ENCODE data around the gene NELL1.

The NELL1 gene

DNA sequence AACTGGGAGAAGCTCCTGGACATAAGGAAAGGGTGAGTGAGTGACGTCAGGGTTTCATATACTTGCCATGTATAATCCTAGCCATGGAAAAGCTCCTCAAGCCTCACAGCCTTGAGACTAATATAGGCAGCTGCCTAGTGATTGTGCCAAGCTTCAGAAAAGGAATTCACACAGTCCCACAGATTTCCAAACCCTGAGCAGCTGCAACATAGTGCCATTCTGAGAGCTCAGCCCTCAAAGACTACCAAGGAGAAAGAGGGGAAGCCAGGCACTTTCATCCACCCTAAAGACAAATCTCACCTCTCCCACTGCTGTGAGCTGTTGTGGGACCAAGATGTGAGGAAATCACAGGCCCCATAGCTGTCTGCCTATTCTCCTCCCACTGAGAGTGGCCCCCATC lies 815.6 kb downstream of the NELL1 start:
- Histone ChIP-seq H3K4me3 (ENCODE audit: low read depth in 1 of 2, low read length in 2 of 2) (no peak overlapping the region), H3K27ac (ENCODE audit: low read length) (no peak overlapping the region), H3K79me2 (ENCODE audit: insufficient read depth, low read length) (no peaks in the 10 kb centered on the region), H3K4me2 (ENCODE audit: insufficient read depth, low read length) (no peak overlapping the region), H3K9me3 (ENCODE audit: insufficient read depth, low read length, severe bottlenecking) (no peaks in the 10 kb centered on the region), H2AFZ (ENCODE audit: low read depth, low read length) (no peak overlapping the region), H3K27me3 (ENCODE audit: insufficient read depth, low read length, poor library complexity) (no peaks in the 10 kb centered on the region), H3K36me3 (ENCODE audit: insufficient read depth, low read length) (no peaks in the 10 kb centered on the region), H3K9ac (ENCODE audit: low read depth, low read length) (no peak overlapping the region), H4K20me1 (ENCODE audit: insufficient read depth, low read length) (no peaks in the 10 kb centered on the region), H3K4me1 (ENCODE audit: insufficient read depth, low read length) (peaks cover 17% of the 10 kb centered on the region)
- ATAC-seq (ENCODE audit: insufficient read depth, low read depth), result no peak
- no peak for DNase-seq
- TF ChIP-seq, protein P1, sequence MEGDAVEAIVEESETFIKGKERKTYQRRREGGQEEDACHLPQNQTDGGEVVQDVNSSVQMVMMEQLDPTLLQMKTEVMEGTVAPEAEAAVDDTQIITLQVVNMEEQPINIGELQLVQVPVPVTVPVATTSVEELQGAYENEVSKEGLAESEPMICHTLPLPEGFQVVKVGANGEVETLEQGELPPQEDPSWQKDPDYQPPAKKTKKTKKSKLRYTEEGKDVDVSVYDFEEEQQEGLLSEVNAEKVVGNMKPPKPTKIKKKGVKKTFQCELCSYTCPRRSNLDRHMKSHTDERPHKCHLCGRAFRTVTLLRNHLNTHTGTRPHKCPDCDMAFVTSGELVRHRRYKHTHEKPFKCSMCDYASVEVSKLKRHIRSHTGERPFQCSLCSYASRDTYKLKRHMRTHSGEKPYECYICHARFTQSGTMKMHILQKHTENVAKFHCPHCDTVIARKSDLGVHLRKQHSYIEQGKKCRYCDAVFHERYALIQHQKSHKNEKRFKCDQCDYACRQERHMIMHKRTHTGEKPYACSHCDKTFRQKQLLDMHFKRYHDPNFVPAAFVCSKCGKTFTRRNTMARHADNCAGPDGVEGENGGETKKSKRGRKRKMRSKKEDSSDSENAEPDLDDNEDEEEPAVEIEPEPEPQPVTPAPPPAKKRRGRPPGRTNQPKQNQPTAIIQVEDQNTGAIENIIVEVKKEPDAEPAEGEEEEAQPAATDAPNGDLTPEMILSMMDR (IDR thresholded peaks at IDR 0.05; ENCODE audit: borderline replicate concordance, extremely low read depth, low read length, poor library complexity, severe bottlenecking), result no peak
- no peak for TF ChIP-seq EZH2 (IDR thresholded peaks at IDR 0.05; ENCODE audit: borderline replicate concordance, low read depth, low read length, severe bottlenecking)

- no peak overlapping the region for H2AFZ ChIP-seq (ENCODE audit: low read depth, low read length)
- ATAC-seq (ENCODE audit: insufficient read depth, low read depth), result no peak
- no peak overlapping the region for H3K27ac ChIP-seq (ENCODE audit: low read length)
Observed at GRCh38 chr11:21485426-21485825, 816.0 kb downstream of the NELL1 start.

DNA sequence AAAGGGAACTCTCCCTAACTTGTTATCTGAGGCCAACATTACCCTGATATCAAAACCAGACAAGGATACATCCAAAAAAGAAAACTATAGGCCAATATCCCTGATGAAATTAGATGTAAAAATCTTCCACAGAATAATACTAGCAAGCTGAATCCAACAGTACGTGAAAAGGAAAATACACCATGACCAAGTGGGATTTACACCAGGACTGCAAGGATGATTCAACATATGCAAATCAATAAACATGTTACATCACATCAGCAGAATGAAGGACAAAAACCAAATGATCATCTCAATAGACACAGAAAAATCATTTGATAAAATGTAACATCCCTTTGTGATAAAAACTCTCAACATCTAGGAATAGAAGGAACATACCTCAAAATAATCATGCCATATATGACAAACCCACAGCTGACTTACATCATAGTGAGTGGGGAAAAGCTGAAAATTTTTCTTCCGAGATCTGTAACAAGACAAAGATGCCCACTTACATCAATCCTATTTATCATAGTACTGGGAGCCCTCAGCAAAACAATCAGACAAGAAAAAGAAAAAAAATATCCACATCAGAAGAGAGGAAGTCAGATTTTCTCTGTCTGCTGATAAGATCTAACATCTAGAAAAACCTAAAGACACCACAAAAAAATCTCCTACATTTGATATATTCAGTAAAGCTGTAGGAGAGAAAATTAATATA lies 820.2 kb downstream of the NELL1 start:
- DNase-seq (no peak), ATAC-seq (ENCODE audit: insufficient read depth, low read depth) (peak; percentile 92)
- no peak overlapping the region for H3K27ac ChIP-seq (ENCODE audit: low read length)
- H3K27me3 ChIP-seq (ENCODE audit: insufficient read depth, low read length, poor library complexity), result no peaks in the 10 kb centered on the region
- H3K36me3 ChIP-seq (ENCODE audit: insufficient read depth, low read length), result no peaks in the 10 kb centered on the region
- peaks cover 19% of the 10 kb centered on the region for H3K4me1 ChIP-seq (ENCODE audit: insufficient read depth, low read length)
- H2AFZ ChIP-seq (ENCODE audit: low read depth, low read length), result no peak overlapping the region
- H3K9me3 ChIP-seq (ENCODE audit: insufficient read depth, low read length, severe bottlenecking), result no peaks in the 10 kb centered on the region
- H4K20me1 ChIP-seq (ENCODE audit: insufficient read depth, low read length), result no peaks in the 10 kb centered on the region
- no peak overlapping the region for H3K4me3 ChIP-seq (ENCODE audit: low read depth in 1 of 2, low read length in 2 of 2)
- H3K79me2 ChIP-seq (ENCODE audit: insufficient read depth, low read length), result no peaks in the 10 kb centered on the region
- TF ChIP-seq, protein P1 (IDR thresholded peaks at IDR 0.05; ENCODE audit: borderline replicate concordance, extremely low read depth, low read length, poor library complexity, severe bottlenecking), result no peak
- no peak for TF ChIP-seq EZH2 (IDR thresholded peaks at IDR 0.05; ENCODE audit: borderline replicate concordance, low read depth, low read length, severe bottlenecking)
- H3K4me2 ChIP-seq (ENCODE audit: insufficient read depth, low read length), result no peak overlapping the region
- no peak overlapping the region for H3K9ac ChIP-seq (ENCODE audit: low read depth, low read length)

More at GRCh38 chr11:21485426-21485825, 816.0 kb downstream of the NELL1 start:
- H3K36me3 ChIP-seq (ENCODE audit: insufficient read depth, low read length), result no peaks in the 10 kb centered on the region
- no peak for DNase-seq
- H3K27me3 ChIP-seq (ENCODE audit: insufficient read depth, low read length, poor library complexity), result no peaks in the 10 kb centered on the region
- H3K4me3 ChIP-seq (ENCODE audit: low read depth in 1 of 2, low read length in 2 of 2), result no peak overlapping the region
- H3K4me1 ChIP-seq (ENCODE audit: insufficient read depth, low read length), result peaks cover 19% of the 10 kb centered on the region
- H3K79me2 ChIP-seq (ENCODE audit: insufficient read depth, low read length), result no peaks in the 10 kb centered on the region
- no peak overlapping the region for H3K4me2 ChIP-seq (ENCODE audit: insufficient read depth, low read length)
- no peaks in the 10 kb centered on the region for H3K9me3 ChIP-seq (ENCODE audit: insufficient read depth, low read length, severe bottlenecking)
- TF ChIP-seq, protein P1 (IDR thresholded peaks at IDR 0.05; ENCODE audit: borderline replicate concordance, extremely low read depth, low read length, poor library complexity, severe bottlenecking), result no peak
- no peaks in the 10 kb centered on the region for H4K20me1 ChIP-seq (ENCODE audit: insufficient read depth, low read length)
- H3K9ac ChIP-seq (ENCODE audit: low read depth, low read length), result no peak overlapping the region
